ENCODE data around the gene FOXC1.

Gene FOXC1

DNA sequence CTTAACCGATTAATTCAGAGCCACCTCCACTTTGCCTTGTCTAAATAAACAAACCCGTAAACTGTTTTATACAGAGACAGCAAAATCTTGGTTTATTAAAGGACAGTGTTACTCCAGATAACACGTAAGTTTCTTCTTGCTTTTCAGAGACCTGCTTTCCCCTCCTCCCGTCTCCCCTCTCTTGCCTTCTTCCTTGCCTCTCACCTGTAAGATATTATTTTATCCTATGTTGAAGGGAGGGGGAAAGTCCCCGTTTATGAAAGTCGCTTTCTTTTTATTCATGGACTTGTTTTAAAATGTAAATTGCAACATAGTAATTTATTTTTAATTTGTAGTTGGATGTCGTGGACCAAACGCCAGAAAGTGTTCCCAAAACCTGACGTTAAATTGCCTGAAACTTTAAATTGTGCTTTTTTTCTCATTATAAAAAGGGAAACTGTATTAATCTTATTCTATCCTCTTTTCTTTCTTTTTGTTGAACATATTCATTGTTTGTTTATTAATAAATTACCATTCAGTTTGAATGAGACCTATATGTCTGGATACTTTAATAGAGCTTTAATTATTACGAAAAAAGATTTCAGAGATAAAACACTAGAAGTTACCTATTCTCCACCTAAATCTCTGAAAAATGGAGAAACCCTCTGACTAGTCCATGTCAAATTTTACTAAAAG is 2.7 kb downstream of the FOXC1 start:
- no peak for DNase-seq (ENCODE audit: low read depth)

DNA sequence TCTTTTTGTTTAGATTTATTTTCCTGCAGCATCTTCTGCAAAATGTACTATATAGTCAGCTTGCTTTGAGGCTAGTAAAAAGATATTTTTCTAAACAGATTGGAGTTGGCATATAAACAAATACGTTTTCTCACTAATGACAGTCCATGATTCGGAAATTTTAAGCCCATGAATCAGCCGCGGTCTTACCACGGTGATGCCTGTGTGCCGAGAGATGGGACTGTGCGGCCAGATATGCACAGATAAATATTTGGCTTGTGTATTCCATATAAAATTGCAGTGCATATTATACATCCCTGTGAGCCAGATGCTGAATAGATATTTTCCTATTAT is 3.2 kb downstream of the FOXC1 start:
- no peak for DNase-seq (ENCODE audit: low read depth)

DNA sequence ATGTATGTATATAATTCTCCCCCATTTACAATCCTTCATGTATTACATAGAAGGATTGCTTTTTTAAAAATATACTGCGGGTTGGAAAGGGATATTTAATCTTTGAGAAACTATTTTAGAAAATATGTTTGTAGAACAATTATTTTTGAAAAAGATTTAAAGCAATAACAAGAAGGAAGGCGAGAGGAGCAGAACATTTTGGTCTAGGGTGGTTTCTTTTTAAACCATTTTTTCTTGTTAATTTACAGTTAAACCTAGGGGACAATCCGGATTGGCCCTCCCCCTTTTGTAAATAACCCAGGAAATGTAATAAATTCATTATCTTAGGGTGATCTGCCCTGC is 3.6 kb downstream of the FOXC1 start:
- no peak for DNase-seq (ENCODE audit: low read depth)

DNA sequence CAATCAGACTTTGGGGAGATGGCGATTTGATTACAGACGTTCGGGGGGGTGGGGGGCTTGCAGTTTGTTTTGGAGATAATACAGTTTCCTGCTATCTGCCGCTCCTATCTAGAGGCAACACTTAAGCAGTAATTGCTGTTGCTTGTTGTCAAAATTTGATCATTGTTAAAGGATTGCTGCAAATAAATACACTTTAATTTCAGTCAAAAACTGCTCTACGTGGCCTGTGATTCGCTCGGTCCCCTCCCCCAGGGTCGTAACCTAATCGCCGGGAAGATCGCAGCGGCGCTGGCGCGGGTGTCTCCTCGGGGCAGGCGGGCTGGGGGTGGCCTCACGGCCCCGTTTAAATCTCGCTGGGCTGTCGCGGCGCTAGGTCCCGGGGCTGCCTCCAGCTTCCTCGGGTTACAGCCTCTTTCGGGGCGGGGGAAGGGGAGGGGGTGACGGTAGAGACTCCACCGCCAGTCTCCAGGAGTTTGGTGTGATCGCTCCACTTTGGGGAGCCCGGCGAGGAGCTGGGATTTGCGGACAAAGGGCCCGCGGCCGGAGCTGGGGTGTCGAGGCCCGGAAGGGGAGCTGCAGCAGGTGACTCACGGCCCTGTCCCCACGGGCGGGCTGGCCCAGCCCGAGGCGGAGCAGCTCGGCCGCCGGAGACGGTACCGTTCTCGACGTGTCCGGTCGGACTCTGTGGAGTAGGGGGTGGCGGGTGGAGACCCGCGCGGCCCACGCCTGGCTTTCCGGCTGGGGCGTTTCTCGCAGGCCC is 4.2 kb downstream of the FOXC1 start:
- DNase-seq (ENCODE audit: low read depth) = no peak

DNA sequence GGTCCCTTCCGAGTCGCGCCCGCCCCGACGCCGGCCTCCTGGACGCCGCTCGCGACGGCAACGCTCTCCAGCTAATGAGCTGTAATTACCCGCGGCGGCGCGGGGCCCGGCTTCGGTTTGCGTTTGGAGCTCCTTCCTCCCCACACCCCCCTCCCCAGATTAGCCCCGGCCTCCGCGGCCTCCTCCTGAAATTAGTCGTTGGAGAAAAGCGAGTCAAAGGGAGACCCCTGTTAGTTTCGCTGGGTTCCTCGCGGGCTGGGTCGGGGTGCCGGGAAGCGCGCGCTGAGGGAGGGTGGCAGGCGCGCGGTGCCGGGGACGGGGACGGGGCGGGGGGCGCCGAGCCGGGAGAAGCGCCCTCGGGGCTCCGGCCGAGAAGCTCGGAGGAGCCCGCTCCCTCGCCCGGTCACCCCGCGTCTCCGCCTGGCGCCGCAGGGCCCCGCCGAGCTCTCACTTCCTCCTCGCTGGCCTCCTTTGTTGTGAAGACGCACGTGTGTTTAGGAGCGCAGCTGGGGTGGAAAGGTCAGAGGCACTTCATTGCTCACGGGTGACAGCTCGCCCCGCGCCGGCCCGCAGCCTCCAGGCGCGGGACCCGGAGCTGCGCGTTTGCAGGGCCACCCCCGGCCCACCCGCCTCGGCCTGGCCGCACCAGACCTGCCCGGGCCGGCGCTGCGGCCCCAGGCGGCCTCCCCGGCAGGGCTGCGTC is 4.9 kb downstream of the FOXC1 start:
- no peak for DNase-seq (ENCODE audit: low read depth)

DNA sequence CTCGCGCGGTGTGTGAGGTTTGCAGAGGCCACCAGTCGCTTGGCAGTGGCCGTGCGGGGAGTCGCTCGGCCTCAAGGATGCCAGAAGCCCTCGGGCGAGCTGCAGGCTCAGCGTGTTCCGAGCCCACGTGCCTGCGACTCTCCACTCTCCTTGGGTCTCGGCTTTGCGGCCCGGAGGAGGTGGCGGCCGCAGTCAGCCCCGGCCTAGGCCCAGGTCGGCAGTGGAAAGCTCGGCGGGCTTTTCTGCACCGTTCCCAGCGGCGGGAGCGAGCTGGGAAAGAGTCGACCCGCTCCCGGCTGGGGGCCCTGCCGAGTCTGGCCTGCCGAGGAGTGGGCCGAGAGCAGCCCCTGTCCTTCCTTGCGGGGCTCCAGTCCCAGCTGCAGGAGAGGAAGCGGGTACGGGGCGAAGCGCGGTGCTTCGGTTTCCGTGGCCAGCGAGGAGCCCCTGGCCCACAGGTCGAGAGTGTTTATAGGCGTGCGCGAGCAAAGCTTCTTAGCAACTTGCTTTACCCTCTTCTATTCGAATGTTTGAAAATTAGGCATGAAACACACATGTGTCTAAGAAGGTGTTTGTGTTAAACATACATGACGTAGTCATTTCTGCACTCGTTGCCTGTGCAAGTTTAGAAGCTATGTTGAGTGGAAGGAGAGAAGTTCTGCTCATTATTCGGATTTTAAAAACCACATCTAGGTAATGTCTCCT is 5.6 kb downstream of the FOXC1 start:
- no peak for DNase-seq (ENCODE audit: low read depth)

DNA sequence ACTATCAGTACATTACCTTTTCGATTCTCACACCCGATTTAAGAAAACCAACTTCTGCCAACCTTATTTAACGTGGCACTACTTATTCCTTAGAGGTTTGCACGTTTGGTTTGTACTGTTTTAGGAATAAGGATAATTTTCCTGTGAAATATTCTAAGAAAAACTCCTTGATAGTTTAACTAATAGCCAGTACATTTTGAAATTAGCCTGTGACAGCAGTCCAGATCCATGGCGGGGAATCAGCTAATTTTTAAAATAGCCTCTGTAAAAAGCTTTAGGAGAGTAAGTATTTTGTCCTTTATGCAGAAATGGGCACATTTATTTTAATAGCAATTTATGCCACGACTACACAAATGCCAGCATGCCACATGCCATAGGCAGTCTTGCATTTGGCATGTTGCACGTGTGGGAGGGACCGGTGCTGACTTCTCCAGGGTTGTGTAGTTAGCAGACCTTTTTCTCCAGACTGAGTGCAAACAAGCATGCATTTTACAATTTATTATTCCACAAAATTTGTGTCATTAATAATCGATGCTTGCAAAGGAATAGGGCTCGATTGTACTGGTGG is 6.2 kb downstream of the FOXC1 start:
- no peak for DNase-seq (ENCODE audit: low read depth)

DNA sequence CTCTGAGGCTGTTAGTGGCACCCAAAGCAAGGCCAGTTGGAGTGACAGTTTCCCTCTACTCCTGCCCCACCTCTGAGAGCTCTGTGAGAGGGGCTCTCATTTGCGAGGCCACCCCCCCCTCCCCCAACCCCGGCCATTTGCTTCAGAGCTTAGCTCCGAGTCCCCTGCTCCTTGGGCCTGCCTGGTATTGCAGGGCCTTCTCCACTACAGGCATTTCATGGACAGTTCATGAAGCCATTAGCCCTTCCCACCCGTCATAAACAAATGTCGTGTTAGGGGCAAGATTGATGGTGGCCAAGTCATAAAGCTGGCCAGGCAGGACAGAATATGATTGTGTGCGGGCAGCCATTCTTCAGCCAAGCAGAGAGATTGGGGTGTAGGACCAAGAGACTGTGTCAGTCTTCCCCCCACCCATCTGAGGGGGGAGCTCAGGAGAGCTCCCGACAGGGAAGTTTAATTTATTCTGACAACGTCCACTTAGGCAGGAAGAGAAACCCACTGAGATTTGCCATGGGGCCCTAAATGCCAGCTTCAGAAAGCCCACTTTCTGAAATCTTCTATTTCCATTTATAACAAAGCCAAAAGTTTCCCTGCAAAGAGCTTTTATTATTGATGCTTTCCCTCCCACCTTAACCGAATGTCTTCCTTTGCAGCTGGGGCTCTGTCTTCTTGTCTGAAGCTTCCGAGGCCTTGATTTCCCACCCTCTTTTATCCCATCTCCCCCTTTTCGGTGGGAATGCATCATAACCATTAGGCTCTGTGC is 7.2 kb downstream of the FOXC1 start:
- DNase-seq (ENCODE audit: low read depth) = no peak

DNA sequence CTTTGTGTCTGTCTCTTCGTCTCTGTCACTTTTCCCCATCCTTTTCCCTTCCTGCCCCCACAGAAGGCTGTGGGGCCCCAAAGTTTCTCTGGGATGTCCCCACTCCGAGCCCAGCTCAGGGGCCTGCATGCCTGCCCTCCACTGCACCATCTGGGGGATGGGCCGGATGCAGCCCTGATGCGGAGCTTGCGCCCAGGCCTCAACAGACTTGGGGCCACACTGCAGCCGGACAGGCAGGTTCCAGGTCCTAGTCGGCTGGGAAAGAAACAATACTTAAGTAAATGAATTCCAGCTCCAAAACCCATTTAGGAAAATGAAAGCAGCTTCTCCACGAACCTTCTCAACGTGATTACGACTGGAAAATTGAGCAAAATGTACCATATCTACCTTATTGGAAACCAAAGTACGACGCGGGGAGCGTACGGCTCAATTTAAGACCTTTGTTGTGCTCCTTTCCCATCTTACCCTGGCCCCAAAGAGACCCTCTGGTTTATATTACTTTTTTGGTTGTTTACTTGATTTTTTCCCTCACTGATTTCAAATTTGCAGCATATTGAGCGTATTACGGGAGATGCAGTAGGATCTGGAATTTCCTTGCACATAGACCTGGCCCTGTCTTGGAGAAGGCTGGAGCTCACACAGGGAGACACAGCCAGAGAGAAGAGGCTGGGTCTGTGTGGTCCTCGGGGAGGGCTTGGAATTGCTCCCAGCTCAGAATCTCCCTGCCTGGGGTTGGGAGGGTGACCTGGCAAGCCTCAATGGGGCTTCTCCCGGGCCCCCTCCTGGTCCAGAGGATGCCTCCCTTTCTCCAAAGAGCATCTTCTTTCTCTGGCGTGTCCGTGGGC is 8.0 kb downstream of the FOXC1 start:
- no peak for DNase-seq (ENCODE audit: low read depth)

DNA sequence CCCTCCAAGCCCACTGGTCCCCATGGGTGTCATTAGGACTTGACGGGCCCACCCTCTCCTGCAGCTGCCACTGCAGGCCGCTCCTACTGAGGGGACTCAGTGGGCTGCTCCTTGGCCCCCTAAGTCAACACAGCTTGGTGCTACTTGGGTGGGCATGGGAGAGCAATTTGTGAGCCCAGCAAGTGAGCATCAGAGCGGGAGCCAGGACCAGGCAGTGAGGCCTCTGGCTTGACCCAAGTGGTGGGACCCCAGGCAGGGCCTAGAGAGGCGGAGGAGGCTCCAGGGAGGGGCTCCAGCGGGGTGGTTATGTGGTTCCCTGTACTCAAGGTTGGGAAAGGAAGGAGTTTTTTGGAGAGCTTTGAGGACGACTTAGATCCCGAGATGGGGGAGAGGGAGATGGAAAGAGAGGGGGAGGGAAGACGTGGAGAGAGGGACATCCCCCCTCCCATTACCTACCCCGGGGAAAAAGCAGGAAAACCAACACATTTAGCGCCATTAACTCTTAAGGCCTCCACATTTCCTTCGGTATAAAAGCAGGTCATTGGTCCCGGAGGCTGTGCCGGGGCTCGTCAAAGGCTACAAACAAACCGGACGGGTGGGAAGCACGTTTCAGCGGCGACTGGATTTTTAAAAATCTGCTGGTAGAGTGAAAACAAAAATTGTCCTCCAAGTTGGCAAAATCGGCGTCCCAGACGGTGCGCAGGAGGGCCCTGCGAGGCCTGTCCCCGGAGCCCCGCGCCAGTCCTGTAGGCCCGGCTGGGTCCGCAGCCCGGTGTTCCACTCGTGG is 8.8 kb downstream of the FOXC1 start:
- no peak for DNase-seq (ENCODE audit: low read depth)

DNA sequence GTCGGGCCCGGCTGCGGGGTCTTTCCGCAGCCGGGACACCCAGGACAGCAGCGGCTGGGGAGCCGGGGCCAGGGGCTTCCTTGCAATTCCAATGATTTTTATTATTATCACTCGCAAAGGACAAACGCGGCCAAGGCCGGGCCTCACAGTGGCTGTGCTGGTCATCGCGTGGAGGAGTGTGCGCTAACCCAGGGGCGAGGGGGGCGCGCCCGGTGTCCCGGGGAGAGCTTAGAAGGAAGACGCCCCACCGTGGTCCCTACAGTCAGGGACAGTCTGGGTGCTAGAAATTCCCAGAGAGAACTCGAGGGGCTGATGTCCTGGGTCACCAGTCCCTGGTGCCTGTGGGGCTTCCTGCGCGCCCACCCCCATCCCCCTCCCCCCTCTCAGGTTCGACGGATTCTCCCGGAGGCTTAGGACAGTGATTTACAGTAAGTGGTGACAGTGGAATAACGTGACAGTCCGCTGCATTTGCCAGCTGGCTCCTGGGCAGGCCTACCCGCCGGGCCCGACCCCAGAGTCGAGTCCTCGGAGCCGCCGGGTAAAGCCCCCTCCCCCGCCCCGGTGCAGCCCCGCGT is 9.5 kb downstream of the FOXC1 start:
- no peak for DNase-seq (ENCODE audit: low read depth)

DNA sequence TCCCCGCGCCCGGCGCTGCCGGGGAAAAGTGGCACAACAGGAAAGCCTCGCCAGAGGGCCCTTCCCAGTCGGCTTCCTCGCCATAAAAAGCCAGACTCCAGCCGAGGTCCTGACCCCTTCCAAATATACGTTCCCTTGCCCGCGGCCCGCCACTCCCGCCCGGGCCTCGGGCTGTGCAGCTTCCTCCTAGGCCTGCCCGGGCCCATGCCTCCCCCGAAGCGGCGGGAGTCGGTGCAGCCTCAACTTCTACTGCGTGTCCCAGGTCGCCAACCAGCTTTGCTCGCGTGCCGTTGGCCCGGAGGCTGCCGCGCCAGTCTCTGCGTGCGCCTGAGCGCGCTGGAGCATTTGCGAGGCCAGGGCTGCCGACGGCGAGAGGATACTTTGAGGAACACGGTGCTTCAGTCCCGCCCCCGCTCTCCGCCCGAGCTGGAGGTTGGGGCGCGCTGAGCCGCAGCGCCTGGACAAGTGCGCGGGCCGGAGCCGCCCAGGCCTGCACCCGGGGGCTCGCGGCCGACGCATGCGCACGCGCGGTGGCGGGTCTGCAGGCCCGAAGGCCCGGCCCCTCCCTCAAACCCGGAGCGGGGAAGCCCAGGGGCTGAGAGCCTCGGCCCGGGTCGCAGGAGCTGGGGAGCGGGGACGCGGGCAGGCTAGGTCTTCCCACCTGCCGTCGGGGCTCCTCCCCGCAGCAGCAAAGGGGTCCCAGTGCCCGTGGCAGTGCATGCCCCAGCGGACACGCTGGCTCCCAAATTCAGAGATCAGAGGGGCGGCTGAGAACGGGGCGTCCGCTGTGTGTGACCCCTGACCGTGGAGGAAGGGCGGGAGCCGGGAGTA is 10.2 kb downstream of the FOXC1 start:
- no peak for DNase-seq (ENCODE audit: low read depth)

DNA sequence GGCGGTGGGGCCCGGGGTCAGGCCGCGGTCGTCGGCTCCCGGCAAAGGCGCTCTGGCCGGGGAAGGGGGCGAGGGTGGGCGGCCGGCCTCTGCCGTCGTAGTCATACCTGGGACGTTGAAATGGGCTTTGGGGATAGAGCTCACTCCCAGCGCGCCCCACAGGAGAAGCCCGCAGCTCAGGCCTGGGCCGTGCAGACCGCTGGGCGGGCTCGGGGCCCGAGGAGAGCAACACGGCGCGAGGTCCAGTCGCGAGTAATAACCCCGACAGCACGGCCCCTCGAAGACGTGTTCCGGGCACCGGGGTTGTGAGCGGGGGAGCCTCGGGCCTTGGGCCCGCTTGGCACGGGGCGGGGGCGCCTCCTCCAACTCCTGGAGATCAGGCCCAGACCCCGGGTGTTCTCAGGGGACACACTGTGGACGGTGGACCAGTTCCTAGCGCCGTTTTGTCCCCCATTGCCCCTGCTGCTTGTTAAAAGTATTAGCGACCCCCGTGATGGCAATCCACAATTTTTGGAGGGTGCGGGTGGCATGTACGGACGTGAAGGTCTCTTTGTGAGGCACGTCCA is 10.9 kb downstream of the FOXC1 start:
- no peak for DNase-seq (ENCODE audit: low read depth)

DNA sequence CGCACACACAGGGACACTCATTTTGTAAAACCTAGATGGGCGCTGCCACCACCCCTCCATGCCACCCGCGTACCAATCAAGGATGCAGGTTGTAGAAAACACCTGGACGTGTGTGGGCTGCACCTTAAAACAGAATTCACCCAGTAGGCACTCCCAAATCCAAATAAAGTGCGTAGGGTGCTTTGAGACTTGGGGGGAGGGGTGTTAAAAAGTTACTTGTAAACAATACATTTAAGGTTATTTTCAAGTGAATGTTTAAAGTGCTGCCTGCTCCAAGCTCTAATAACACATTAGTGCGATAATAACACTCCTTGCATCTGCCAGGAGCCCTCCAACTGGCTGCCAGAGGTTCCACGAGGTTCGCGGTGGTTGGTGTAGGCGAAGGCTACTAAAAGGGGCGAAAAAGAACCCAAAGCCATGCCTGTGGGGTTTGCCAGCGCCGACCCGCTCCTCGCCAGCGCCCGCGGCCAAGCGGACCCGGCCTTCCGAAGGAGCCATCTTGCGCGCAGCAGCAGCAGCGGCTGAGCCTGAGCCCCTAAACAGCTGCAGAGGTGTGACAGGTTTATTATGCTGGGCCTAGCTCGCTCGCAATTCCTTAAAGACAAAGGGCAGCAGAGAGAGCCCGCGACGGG is 11.5 kb downstream of the FOXC1 start:
- DNase-seq (ENCODE audit: low read depth) = no peak

DNA sequence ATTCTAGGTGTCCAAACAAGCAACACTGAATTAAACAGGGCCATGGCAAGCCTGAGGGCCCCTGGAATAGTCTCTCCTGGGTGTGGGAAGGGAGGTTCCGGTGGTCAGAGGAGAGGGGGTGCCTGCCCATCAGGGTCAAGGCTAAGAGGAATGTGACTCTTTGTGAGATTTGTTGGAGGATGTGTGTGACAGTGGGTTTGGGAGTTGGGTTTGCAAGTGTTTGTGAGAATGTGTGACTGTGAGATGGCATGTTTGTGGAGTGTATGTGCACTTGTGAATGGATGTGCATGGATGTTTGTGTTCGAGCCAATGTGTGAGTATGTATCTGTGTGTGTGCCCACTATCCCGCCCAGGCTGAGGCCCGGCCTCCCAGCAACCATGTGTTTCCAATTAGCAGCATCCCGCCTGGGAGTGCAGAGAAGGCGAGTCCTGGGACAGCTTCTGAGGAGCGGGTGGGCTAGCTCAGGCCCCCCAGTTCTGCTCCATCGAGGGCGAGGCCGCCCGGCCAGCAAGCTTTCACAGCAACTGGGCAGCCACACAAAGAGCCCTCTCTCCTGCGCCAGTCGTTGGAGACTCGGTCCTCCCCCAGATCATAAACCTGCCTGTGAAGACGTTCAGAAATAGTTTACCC is 12.6 kb downstream of the FOXC1 start:
- no peak for DNase-seq (ENCODE audit: low read depth)

DNA sequence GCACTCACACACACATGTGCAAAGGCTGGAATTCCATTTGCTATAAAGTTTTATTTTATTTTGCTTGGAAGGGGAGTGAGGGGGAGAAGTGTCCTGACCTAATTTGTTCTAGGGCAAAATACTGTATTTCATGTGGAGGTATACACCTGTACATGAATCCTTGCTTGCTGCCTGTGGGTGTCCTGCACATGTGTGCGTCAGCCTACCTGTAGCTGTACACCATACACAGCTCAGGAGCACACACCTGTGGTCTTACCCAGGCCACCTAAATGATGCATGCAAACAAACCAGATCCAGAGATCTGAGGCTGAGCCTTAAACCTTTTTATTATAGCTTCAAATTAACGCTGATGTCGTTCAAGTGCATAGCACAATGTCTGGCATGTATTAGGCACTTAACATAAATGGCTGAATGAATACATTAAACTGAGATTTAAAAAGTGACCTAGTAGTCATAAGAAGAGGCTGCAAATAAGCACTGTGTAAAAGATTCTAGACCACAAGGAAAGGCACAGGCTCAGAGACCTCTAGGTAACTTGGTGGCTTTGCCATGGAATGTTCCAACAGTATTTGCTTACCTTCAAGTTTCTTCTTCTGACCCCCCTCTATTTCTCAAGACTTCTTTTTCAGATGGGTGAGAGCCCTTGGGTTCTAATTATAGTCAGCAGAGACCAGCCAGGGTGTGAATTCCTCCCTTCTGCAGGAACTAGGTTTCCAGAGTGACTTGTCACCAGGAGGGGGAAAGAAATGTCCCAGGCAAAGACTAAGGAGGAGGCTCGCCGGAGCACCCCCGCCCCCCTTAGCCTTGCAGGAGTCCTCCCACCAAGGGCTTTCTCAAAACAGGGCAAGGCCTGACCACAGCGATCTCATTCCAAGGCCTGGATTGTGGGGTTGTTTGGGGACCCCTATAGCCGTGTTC is 13.4 kb downstream of the FOXC1 start:
- DNase-seq (ENCODE audit: low read depth) = no peak

DNA sequence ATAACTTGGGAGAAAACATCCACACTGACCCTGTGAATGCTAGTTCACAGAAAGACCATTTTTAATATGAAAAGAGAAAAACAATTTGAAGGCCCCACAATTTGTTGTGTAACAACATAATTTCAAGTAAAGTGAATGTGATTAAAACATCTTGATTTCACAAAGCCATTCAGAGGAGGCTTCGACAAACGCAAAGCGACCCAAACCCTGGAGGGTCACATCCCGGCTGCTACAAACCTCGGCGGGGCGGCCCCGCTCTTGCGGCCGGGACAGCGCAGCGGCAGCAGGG is 14.0 kb downstream of the FOXC1 start:
- no peak for DNase-seq (ENCODE audit: low read depth)
